Mammary epithelial cell (primary cell): Measurements from ENCODE around the gene SEPSECS.

ENCODE experiments used
- CTCF ChIP-seq, 2 donors: IDR thresholded peaks in 1 of 2; conservative IDR thresholded peaks in 1 of 2; 2 replicates each; pipeline ENCODE4 v1.5.1; 2011 to 2012; ENCODE audit warnings: inconsistent platforms in 2 of 2, low read length in 2 of 2, mild to moderate bottlenecking in 2 of 2, control low read depth in 1 of 2, low read depth in 1 of 2; ENCODE audit not compliant: insufficient read depth in 1 of 2; ENCODE audit errors: extremely low read depth in 1 of 2
- EZH2 ChIP-seq: IDR thresholded peaks from 2 replicates; pipeline ENCODE4 v1.6.1; 2012; ENCODE audit warnings: low read length, inconsistent platforms, borderline replicate concordance

DNA sequence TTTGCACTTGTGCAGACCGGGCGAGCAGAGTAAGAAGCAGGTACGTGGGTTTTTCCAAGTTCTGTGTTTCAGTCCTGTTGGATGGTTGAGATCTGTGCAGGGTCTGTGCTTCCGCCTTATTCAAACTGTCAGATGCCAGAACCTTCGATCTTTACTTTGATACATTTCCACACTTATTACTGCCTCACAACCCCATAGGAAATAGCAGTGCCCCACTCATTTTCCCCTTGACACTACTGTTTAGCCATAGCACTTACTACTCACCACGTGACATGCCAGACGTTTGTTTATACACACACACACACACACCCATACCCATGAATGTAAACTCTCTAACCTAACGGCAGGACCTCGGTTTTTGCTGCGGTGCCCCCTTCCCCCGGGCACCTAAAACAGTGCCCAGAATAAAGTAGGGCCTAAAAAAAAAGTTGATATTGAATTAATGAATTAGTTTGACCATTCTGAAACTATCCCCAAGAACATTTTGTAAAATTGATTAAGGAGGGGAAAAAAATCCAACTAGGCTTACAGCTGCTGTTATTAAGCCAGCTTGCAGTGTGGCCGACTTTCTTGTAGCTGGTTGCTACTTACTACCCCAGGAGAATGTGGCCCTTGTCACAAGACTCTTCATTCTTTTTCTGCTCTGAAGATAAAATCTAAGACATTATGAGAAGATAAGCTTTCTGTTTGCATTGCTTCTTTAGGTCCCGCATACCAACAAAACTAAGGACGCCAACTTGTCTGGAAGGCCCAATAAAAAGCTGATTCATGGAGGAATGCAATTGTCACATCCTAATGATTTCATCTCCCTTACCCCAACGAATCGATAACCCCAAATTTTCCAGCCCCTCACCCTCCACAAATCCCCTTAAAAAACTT, 704 bp upstream of the SEPSECS start:
- TF ChIP-seq CTCF (conservative IDR thresholded peaks at IDR 0.05 in 1 of 2, IDR thresholded peaks at IDR 0.05 in 1 of 2; ENCODE audit: extremely low read depth in 1 of 2, insufficient read depth in 1 of 2, low read depth in 1 of 2, low read length in 2 of 2) (no peak), EZH2 (no peak)
